Mucosa of rectum (tissue), 2 donors: Measurements from ENCODE around the gene VOPP1.

Source experiments
- H3K27ac ChIP-seq, 2 donors: one replicate each; pipeline ENCODE4 v1.7.0; 2013; ENCODE audit warnings: inconsistent platforms in 2 of 2, low read depth in 2 of 2, low read length in 2 of 2
- H3K27me3 ChIP-seq, 2 donors: one replicate each; pipeline ENCODE4 v1.7.0; 2013; ENCODE audit warnings: low read length in 2 of 2; ENCODE audit not compliant: control insufficient read depth in 2 of 2, insufficient read depth in 2 of 2
- H3K36me3 ChIP-seq, 2 donors: one replicate each; pipeline ENCODE4 v1.7.0; 2013; ENCODE audit warnings: low read length in 2 of 2; ENCODE audit not compliant: control insufficient read depth in 2 of 2, insufficient read depth in 2 of 2
- H3K4me1 ChIP-seq, 2 donors: one replicate each; pipeline ENCODE4 v1.7.0; 2013; ENCODE audit warnings: low read length in 2 of 2, mild to moderate bottlenecking in 1 of 2; ENCODE audit not compliant: control insufficient read depth in 2 of 2, insufficient read depth in 2 of 2
- H3K4me3 ChIP-seq, 2 donors: one replicate each; pipeline ENCODE4 v1.7.0; 2013; ENCODE audit warnings: low read length in 2 of 2
- H3K9ac ChIP-seq, 2 donors: one replicate each; pipeline ENCODE4 v1.7.0; 2013; ENCODE audit warnings: low read length in 2 of 2, low read depth in 1 of 2, mild to moderate bottlenecking in 1 of 2
- H3K9me3 ChIP-seq, 2 donors: one replicate each; pipeline ENCODE4 v1.7.0; 2013; ENCODE audit warnings: low read length in 2 of 2; ENCODE audit not compliant: control insufficient read depth in 2 of 2
- donor health status: healthy.
- donor health status: Normal muscosa, but diverticular disease.

Gene VOPP1

GRCh38 chr7:55441774-55442522 is 130.4 kb downstream of the VOPP1 start:
- no peaks in the 10 kb centered on the region for H3K27me3 ChIP-seq
- H3K9ac ChIP-seq, result no peak overlapping the region
- no peaks in the 10 kb centered on the region for H3K9me3 ChIP-seq
- H3K36me3 ChIP-seq, result no peaks in the 10 kb centered on the region
- no peak overlapping the region for H3K4me3 ChIP-seq
- H3K27ac ChIP-seq, result no peak overlapping the region
- peaks cover 0 to 4% of the 10 kb centered on the region in 2 donors for H3K4me1 ChIP-seq

- Histone ChIP-seq H3K4me1 (peaks cover 0 to 4% of the 10 kb centered on the region in 2 donors), H3K9ac (no peak overlapping the region)
These were observed 131.3 kb downstream of the VOPP1 start for GRCh38 chr7:55441002-55441401.

GRCh38 chr7:55440040-55440690 is 132.1 kb downstream of the VOPP1 start:
- Histone ChIP-seq H3K9me3 (no peaks in the 10 kb centered on the region), H3K27me3 (no peaks in the 10 kb centered on the region), H3K4me1 (peaks cover 0 to 4% of the 10 kb centered on the region in 2 donors), H3K9ac (no peak overlapping the region), H3K36me3 (no peaks in the 10 kb centered on the region), H3K27ac (no peak overlapping the region), H3K4me3 (no peak overlapping the region)

More at GRCh38 chr7:55441002-55441401, 131.3 kb downstream of the VOPP1 start:
- Histone ChIP-seq H3K36me3 (no peaks in the 10 kb centered on the region), H3K4me3 (no peak overlapping the region), H3K27ac (no peak overlapping the region), H3K9me3 (no peaks in the 10 kb centered on the region), H3K27me3 (no peaks in the 10 kb centered on the region)

- no peak overlapping the region for H3K4me3 ChIP-seq
- H3K4me1 ChIP-seq, result peaks cover 0 to 4% of the 10 kb centered on the region in 2 donors
- H3K9ac ChIP-seq, result no peak overlapping the region
- H3K9me3 ChIP-seq, result no peaks in the 10 kb centered on the region
- no peak overlapping the region for H3K27ac ChIP-seq
- H3K27me3 ChIP-seq, result no peaks in the 10 kb centered on the region
- no peaks in the 10 kb centered on the region for H3K36me3 ChIP-seq
These were observed 132.7 kb downstream of the VOPP1 start for GRCh38 chr7:55439627-55440026.

GRCh38 chr7:55438757-55439525 is 133.4 kb downstream of the VOPP1 start:
- no peaks in the 10 kb centered on the region for H3K36me3 ChIP-seq
- H3K4me1 ChIP-seq, result peaks cover 0 to 4% of the 10 kb centered on the region in 2 donors
- H3K9me3 ChIP-seq, result no peaks in the 10 kb centered on the region
- no peaks in the 10 kb centered on the region for H3K27me3 ChIP-seq
- no peak overlapping the region for H3K4me3 ChIP-seq
- no peak overlapping the region for H3K27ac ChIP-seq
- no peak overlapping the region for H3K9ac ChIP-seq

- H3K9ac ChIP-seq, result no peak overlapping the region
- no peak overlapping the region for H3K4me3 ChIP-seq
- peaks cover 0 to 5% of the 10 kb centered on the region in 2 donors for H3K4me1 ChIP-seq
- no peaks in the 10 kb centered on the region for H3K36me3 ChIP-seq
- H3K27ac ChIP-seq, result no peak overlapping the region
- no peaks in the 10 kb centered on the region for H3K9me3 ChIP-seq
- H3K27me3 ChIP-seq, result no peaks in the 10 kb centered on the region
These were observed 134.1 kb downstream of the VOPP1 start for GRCh38 chr7:55438085-55438756.

- no peaks in the 10 kb centered on the region for H3K36me3 ChIP-seq
- no peaks in the 10 kb centered on the region for H3K27me3 ChIP-seq
- peaks cover 5 to 11% of the 10 kb centered on the region in 2 donors for H3K4me1 ChIP-seq
- no peak overlapping the region for H3K27ac ChIP-seq
- H3K4me3 ChIP-seq, result no peak overlapping the region
- H3K9ac ChIP-seq, result no peak overlapping the region
- no peaks in the 10 kb centered on the region for H3K9me3 ChIP-seq
These were observed 134.9 kb downstream of the VOPP1 start for GRCh38 chr7:55437375-55437774.

GRCh38 chr7:55436457-55436856 is 135.8 kb downstream of the VOPP1 start:
- Histone ChIP-seq H3K36me3 (no peaks in the 10 kb centered on the region), H3K9me3 (no peaks in the 10 kb centered on the region), H3K27me3 (no peaks in the 10 kb centered on the region), H3K27ac (no peak overlapping the region), H3K4me1 (peaks cover 12 to 15% of the 10 kb centered on the region in 2 donors), H3K9ac (no peak overlapping the region), H3K4me3 (no peak overlapping the region)

- Histone ChIP-seq H3K9me3 (no peaks in the 10 kb centered on the region), H3K27ac (no peak overlapping the region), H3K4me3 (no peak overlapping the region), H3K27me3 (no peaks in the 10 kb centered on the region), H3K36me3 (no peaks in the 10 kb centered on the region), H3K4me1 (peaks cover 15 to 21% of the 10 kb centered on the region in 2 donors), H3K9ac (no peak overlapping the region)
These were observed 136.8 kb downstream of the VOPP1 start for GRCh38 chr7:55435466-55435865.
